Rectal smooth muscle tissue (tissue), 1 donor: Measurements from ENCODE around the gene RIC1.
"Not testable (repeated sequence)": the region's sequence is repeated elsewhere in the genome, so short reads cannot be mapped to it uniquely, and the experiment has no call there.

Source experiments
- H3K27ac ChIP-seq: one replicate; pipeline ENCODE4 v1.7.0; 2013; ENCODE audit warnings: low read depth, low read length, inconsistent platforms
- H3K27me3 ChIP-seq: one replicate; pipeline ENCODE4 v1.7.0; 2013; ENCODE audit warnings: low read length; ENCODE audit not compliant: control insufficient read depth, insufficient read depth
- H3K36me3 ChIP-seq: one replicate; pipeline ENCODE4 v1.7.0; 2013; ENCODE audit warnings: low read length; ENCODE audit not compliant: control insufficient read depth, insufficient read depth
- H3K4me1 ChIP-seq: one replicate; pipeline ENCODE4 v1.7.0; 2013; ENCODE audit warnings: low read length; ENCODE audit not compliant: control insufficient read depth, insufficient read depth
- H3K4me3 ChIP-seq: one replicate; pipeline ENCODE4 v1.7.0; 2013; ENCODE audit warnings: low read length
- H3K9ac ChIP-seq: one replicate; pipeline ENCODE4 v1.7.0; 2013; ENCODE audit warnings: low read length

The RIC1 gene

DNA sequence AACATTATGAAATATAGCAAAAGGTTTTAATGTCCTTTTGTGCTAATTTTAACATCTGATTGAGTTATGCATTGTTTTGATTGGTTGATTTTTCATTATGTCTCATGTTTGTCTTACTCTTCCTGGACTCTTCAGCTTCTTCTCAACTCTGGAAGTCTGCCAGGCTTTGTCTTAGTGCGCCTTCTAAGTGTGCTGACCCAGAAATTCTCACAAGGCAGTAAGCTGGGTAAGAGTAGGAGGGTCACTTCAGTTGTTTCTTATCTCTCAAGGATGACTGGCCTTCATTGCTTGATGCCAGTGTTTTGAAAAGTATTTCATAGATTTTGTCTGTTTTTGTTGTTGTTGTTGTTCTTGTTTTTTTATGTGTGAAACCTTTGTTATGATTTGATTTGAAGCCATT lies 59.2 kb downstream of the RIC1 start:
- H3K27me3 ChIP-seq: no peaks in the 10 kb centered on the region
- no peak overlapping the region for H3K27ac ChIP-seq
- H3K4me1 ChIP-seq: no peaks in the 10 kb centered on the region
- no peaks in the 10 kb centered on the region for H3K36me3 ChIP-seq
- H3K4me3 ChIP-seq: no peak overlapping the region
- H3K9ac ChIP-seq: no peak overlapping the region

DNA sequence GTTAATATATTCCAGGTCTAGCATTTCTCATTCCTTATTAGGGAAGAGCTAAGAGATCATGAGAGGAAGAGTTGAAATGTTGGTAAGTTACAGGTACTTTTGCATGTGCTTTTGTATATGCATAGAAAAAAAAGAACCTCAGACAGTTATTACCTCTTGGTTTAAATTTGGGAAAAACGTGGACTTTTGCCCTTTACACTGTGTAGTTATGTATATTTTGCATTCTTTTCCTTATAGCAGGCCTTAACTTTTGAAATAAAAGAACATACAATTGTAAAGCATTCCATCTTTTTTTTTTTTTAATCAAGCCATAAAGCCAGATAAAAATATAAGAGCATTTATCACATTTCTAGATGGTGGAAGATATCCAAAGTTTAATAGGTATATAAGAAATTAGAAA lies 61.4 kb downstream of the RIC1 start:
- H3K9ac ChIP-seq: no peak overlapping the region
- no peaks in the 10 kb centered on the region for H3K36me3 ChIP-seq
- no peak overlapping the region for H3K4me3 ChIP-seq
- no peaks in the 10 kb centered on the region for H3K4me1 ChIP-seq
- no peak overlapping the region for H3K27ac ChIP-seq
- no peaks in the 10 kb centered on the region for H3K27me3 ChIP-seq

DNA sequence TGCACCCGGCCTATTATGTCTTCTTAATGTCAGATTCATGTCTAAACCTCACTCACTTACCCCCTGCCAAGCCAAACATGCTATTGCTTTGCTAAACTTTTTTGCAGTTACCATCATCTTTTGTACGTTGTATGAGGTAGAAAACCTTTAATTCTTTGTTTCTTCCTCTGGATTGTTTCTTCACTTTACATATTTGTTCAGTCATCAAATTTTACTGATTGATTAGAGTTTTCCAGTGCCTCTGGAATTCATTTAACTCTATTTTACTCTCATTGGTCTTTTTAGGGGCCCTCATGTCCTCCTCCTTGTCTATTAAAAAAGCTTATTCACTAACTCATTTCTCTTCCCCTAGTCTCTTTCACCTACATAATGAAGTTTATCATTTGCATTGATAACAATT lies 67.0 kb downstream of the RIC1 start:
- Histone ChIP-seq H3K36me3 (no peaks in the 10 kb centered on the region), H3K4me3 (no peak overlapping the region), H3K27me3 (no peaks in the 10 kb centered on the region), H3K27ac (no peak overlapping the region), H3K9ac (no peak overlapping the region), H3K4me1 (no peaks in the 10 kb centered on the region)

DNA sequence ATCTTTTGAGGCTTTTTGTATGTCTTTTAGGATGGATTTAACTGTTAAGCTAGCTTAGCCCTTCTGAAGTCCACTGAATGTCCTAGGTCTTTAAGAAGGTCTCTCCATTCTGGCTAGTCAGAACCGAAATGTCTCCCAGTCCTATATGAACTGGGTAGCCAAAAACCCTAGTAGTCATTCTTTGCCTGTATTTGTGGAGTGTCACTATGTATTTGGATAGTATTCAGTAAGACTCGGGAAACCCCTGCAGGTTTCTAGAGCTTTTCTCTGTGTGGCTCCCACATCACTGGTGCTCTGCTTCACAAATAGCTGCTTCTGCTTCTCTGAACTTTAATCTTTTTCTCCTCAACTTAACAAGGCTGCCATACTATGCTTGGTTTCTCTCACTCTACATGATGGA lies 68.0 kb downstream of the RIC1 start:
- H3K27ac ChIP-seq: no peak overlapping the region
- no peaks in the 10 kb centered on the region for H3K4me1 ChIP-seq

DNA sequence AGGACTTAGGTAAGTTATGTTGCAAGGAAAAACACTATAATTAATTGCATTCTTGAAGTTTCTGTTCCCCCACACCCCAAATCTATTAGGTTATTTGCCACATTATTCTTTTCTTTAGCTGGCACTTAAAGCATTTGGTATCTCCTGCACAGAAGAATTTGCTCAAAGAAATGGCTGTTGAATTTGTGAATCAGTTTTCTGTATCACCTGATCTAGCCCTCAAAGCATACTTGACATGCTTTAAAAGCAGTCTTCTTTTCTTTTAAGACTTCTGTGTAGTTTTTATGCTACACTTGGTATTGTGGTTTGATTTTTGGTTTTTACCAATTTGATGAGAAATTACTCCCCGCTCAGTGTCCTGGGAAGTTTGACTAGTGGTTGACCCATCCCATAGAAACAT lies 69.1 kb downstream of the RIC1 start:
- H3K27ac ChIP-seq: no peak overlapping the region
- H3K9ac ChIP-seq: no peak overlapping the region
- no peaks in the 10 kb centered on the region for H3K4me1 ChIP-seq
- H3K27me3 ChIP-seq: no peaks in the 10 kb centered on the region
- no peak overlapping the region for H3K4me3 ChIP-seq
- H3K36me3 ChIP-seq: no peaks in the 10 kb centered on the region

More for the DNA sequence above, 68.0 kb downstream of the RIC1 start:
- H3K36me3 ChIP-seq: no peaks in the 10 kb centered on the region
- no peaks in the 10 kb centered on the region for H3K27me3 ChIP-seq
- no peak overlapping the region for H3K9ac ChIP-seq
- no peak overlapping the region for H3K4me3 ChIP-seq

DNA sequence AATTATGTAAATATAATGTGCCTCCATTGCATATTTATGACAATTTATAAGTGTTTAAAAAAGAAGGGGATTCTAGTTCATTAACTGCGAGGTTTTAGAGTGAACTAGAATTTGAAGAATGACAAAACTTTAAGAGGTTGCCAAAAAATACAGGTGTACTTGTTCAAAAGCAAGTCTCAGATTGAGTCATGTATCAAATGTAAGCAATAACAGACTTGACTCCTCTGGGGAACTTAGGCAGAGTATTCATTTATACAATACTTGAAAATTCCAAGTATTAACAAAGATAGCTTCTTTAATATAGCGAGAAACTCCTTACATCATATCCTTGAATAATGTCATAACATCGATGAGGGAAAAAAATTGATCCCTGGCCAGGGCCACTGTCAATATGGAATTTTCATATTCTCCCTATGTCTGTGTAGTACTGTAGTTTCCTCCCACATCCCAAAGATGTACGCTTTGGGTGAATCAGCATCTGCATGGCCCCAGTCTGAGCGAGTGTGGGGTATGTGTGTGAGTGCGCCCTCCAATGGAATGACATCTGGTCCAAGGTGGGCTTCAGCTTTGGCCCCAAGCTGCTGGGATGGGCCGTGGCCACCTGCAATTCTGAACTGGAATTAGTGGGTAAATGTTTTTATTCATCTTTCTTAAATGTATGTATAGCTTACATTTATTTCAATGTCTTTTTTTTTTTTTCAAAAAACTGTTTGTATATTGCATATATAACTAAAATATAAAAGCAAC lies 70.1 kb downstream of the RIC1 start:
- Histone ChIP-seq H3K4me1 (no peaks in the 10 kb centered on the region), H3K9ac (no peak overlapping the region), H3K27ac (no peak overlapping the region), H3K4me3 (no peak overlapping the region), H3K27me3 (no peaks in the 10 kb centered on the region), H3K36me3 (no peaks in the 10 kb centered on the region)

DNA sequence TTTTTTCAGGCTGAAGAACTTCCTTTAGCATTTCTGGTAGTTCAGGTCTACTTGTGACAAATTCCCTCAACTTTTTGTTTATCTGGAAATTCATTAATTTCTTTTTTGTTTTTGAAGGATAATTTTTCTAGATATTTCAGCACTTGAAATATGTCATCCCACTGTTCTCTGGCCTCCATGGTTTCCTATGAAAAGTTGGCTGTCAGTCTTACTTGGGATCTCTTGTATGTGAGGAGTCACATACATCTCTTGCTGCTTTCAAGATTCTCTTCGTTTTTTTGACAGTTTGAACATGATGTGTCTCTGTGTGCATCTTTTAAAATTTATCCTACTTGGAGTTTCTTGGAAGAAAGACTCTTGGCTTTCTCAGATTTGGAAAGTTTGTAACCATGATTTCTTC lies 79.5 kb downstream of the RIC1 start:
- no peak overlapping the region for H3K9ac ChIP-seq
- no peaks in the 10 kb centered on the region for H3K27me3 ChIP-seq
- no peak overlapping the region for H3K4me3 ChIP-seq
- no peaks in the 10 kb centered on the region for H3K4me1 ChIP-seq
- no peak overlapping the region for H3K27ac ChIP-seq
- H3K36me3 ChIP-seq: no peaks in the 10 kb centered on the region

DNA sequence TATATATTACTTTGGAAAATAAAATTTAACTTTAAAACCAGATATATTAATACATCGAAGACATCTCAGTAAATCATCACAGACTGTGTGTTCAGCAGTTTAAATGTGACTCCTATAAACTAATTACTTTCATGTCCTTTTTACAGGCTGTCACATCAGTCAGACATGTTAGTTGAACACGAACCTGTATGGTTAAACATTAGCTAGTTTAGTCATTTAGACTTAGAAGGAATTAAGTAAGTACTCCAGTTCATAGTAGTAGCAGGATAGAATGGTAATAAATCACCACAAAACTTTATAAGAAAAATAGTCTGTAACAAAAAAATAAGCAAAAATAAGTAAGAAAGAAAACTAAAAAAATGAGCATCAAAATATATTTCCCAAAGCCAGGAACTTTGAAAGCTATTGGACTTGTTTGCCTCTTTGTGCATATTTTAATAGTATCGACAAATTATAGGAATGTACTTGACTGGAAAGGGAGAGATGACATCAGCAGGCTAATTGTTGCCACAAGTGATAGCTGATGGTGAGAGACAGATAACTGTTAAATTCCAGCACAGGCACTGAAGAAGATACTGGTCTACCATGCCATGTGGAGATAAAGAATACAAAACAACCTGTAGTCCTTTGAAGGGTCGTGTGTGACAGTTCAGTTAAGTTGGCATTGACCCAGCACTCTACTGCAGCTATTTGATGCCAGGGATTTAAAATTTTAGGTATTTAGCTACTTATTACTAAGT lies 83.9 kb downstream of the RIC1 start:
- H3K4me3 ChIP-seq: no peak overlapping the region
- H3K36me3 ChIP-seq: no peaks in the 10 kb centered on the region
- no peaks in the 10 kb centered on the region for H3K4me1 ChIP-seq
- H3K27me3 ChIP-seq: no peaks in the 10 kb centered on the region
- H3K27ac ChIP-seq: no peak overlapping the region
- no peak overlapping the region for H3K9ac ChIP-seq

DNA sequence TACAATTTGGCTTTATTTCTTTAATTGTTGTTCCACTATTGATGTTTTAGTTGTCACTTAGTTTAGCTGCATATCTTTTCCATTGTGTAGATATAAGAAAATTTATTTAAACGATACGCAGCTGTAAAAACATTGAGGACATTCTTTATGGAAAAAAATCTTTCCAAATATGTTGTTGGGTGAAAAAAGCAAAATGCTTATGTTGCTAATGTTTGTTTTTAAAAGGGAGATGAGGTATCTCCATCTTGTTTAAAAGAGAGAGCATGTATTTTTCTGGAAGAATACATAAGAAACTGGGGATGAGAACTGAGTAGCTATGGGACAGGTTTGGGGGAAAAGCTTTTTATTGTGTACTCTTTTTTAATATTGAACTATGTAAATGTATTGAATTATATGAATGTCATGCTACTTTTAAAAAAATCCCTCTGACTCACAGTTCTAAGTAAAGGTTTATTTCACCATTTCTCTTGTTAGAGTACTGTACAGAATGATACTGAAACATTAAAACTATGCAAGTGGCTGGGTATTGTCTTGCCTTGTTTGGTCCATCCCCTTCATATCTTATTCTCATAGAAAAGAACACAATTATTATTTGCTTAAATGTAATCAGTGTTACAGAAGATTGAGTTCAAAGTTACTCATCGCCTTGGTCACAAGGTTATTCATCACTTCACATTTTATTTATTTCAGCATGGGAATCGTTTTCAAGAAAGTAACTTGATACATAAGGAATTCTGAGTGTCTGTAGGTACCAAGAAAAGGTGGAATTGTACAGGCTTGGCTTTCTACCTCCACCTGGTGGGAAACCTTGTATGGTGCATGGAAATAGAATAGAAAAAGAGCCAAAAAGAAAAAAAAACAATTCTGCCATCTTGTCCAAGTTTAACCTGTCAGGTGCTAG lies 85.8 kb downstream of the RIC1 start:
- Histone ChIP-seq H3K4me1 (no peaks in the 10 kb centered on the region), H3K4me3 (no peak overlapping the region), H3K27ac (no peak overlapping the region), H3K9ac (no peak overlapping the region), H3K36me3 (no peaks in the 10 kb centered on the region), H3K27me3 (no peaks in the 10 kb centered on the region)

DNA sequence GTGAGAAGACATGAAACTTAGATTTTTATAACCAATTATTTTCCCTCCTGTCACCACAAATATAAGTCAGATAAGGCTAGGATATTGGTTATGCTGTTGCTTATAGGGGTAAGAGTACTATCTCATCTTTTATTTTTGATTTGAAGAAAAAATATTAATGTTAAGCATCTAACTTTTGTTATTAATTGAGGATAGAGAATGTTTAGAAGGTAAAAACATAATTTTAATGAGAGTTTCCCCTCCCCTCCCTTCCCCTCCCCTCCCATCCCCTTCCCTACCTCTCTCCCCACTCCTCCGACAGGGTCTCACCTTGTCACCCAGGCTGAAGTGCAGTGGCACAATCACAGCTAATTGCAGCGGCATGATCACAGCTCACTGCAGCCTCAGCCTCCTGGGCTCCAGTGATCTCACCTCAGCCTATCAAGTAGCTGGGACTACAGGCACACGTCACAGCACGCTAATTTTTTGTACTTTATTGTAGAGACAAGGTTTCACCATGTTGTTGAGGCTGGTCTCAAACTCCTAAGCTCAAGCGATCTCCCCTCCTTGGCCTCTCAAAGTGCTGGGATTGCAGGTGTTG lies 86.7 kb downstream of the RIC1 start:
- Histone ChIP-seq H3K4me3 (no peak overlapping the region), H3K27ac (no peak overlapping the region), H3K36me3 (no peaks in the 10 kb centered on the region), H3K9ac (no peak overlapping the region), H3K4me1 (no peaks in the 10 kb centered on the region), H3K27me3 (no peaks in the 10 kb centered on the region)

DNA sequence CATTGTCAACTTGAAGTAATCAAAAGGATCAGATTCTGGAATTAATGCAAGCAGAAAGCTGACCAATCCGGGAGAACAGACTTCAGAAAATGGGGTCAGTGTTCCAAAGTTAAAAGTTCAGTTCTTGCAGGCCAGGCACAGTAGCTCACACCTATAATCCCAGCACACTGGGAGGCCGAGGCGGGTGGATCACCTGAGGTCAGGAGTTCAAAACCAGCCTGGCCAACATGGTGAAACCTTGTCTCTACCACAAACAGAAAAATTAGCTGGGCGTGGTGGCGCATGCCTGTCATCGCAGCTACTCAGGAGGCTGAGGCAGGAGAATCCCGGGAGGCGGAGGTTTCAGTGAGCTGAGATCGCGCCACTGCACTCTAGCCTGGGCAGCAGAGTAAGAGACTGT lies 88.5 kb downstream of the RIC1 start:
- H3K27ac ChIP-seq, H3K36me3 ChIP-seq, H3K4me3 ChIP-seq, H3K4me1 ChIP-seq, H3K9ac ChIP-seq, H3K27me3 ChIP-seq: not testable (repeated sequence)
